Measurements from ENCODE around the gene NCOR2.

NCOR2 gene

DNA sequence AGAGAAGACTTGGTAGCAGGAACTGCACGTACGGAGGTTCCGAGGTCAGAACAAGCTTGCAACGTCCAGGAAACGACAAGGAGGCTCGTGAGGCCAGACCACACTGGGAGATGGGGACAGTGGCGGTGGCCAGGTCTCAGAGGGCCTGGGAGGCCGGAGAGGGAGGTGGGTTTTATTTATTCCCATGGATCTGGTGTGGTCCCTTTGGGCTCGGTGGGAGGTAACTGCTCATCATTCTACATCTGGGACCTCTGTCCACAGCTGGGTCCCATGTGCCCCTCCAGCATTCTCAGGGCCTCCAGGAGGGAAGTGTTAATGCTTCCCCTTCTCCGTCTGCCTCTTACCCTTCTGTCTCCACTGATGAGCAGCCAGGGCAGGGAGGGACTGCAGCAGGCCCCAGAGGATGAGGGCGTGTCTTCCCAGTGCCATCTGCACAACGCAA, 35.7 kb upstream of the NCOR2 start:
- peak; percentile 81 for DNase-seq
- TF ChIP-seq, protein P1, sequence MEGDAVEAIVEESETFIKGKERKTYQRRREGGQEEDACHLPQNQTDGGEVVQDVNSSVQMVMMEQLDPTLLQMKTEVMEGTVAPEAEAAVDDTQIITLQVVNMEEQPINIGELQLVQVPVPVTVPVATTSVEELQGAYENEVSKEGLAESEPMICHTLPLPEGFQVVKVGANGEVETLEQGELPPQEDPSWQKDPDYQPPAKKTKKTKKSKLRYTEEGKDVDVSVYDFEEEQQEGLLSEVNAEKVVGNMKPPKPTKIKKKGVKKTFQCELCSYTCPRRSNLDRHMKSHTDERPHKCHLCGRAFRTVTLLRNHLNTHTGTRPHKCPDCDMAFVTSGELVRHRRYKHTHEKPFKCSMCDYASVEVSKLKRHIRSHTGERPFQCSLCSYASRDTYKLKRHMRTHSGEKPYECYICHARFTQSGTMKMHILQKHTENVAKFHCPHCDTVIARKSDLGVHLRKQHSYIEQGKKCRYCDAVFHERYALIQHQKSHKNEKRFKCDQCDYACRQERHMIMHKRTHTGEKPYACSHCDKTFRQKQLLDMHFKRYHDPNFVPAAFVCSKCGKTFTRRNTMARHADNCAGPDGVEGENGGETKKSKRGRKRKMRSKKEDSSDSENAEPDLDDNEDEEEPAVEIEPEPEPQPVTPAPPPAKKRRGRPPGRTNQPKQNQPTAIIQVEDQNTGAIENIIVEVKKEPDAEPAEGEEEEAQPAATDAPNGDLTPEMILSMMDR (IDR thresholded peaks at IDR 0.05; ENCODE audit: low read depth, low read length), result no peak
- Histone ChIP-seq H3K36me3 (no peaks in the 10 kb centered on the region), H3K9me3 (0 out of 2 replicates have a peak, but pooled peaks cover 3% of the 10 kb centered on the region), H3K4me3 (ENCODE audit: low read depth, low read length) (no peak overlapping the region), H3K27me3 (no peaks in the 10 kb centered on the region), H3K4me1 (peaks cover 34% of the 10 kb centered on the region)

GRCh38 chr12:124601706-124602105, 34.3 kb upstream of the NCOR2 start:
- peaks cover 34% of the 10 kb centered on the region for H3K4me1 ChIP-seq
- H3K36me3 ChIP-seq, result no peaks in the 10 kb centered on the region
- no peak for DNase-seq
- H3K4me3 ChIP-seq (ENCODE audit: low read depth, low read length), result no peak overlapping the region
- 0 out of 2 replicates have a peak, but pooled peaks cover 3% of the 10 kb centered on the region for H3K9me3 ChIP-seq
- TF ChIP-seq, protein P1 (IDR thresholded peaks at IDR 0.05; ENCODE audit: low read depth, low read length), result no peak
- H3K27me3 ChIP-seq, result no peaks in the 10 kb centered on the region

DNA sequence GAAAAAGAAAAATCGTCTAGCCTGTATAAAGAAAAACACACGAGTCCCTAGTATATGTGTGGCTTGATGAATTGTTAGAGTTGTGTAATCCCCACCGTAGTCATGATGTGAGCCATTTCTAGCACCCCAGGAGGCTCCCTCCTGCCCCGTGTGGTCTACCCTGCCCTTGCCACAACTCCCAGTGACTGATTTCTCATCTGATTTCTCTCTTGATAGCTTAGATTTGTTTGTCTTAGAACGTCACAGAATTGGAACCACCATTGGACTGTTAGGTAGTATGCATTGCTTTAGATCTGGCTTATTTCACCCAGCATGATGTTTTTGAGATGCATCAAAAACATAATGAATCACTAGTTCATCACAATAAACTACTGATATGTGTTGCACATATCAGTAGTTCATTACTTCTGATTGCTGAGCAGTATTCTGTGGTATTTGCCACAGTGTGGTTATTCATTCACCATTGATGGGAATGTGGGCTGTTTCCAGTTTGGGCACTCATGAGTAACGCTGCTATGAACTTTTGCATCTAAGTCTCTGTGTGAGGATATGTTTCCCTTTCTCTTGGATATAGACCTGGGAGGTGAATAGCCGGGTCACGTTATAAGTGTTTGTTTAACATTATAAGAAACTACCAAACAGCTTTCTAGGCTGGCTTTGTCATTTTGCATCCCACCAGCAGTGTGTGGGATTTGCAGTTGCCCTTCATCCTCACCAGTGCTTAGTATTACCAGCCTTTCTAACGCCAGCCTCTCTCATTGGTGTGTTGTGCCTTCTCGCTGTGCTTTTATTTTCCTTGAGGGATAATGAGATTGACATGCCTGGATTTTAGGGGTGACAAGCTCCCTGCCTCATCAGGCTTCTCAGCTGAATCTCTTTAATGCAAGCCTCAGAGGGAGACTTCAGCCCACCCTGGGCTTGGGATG, 31.9 kb upstream of the NCOR2 start:
- TF ChIP-seq, protein P1 (IDR thresholded peaks at IDR 0.05; ENCODE audit: low read depth, low read length), result no peak
- Histone ChIP-seq H3K4me1 (peaks cover 17% of the 10 kb centered on the region), H3K27me3 (no peaks in the 10 kb centered on the region), H3K9me3 (no peaks in the 10 kb centered on the region), H3K36me3 (no peaks in the 10 kb centered on the region), H3K4me3 (ENCODE audit: low read depth, low read length) (no peak overlapping the region)
- DNase-seq, result no peak

DNA sequence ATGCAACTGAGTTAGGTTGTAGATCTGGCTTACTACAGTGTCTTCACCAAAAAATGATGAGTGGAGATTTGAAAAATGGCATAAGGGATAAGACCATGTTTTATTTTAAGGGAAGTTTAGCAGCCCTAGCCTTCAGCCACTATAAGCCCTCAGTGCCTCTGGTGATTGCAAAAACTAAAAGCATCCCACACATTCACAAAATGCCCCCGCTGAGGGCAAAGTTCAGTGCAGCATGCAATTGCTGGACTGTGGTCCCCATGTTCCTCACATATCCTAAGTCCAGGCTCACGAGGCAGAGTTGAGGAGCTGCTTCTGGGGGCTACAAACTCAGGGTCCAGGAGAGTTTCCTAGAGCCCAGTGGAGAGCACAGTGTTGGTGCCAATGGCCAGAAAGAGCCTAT, 29.6 kb upstream of the NCOR2 start:
- H3K4me3 ChIP-seq (ENCODE audit: low read depth, low read length), result no peak overlapping the region
- no peaks in the 10 kb centered on the region for H3K4me1 ChIP-seq
- H3K27me3 ChIP-seq, result no peaks in the 10 kb centered on the region
- TF ChIP-seq, protein P1 (IDR thresholded peaks at IDR 0.05; ENCODE audit: low read depth, low read length), result no peak
- H3K36me3 ChIP-seq, result no peaks in the 10 kb centered on the region
- no peaks in the 10 kb centered on the region for H3K9me3 ChIP-seq
- DNase-seq, result no peak

GRCh38 chr12:124595444-124595843, 28.0 kb upstream of the NCOR2 start:
- H3K4me1 ChIP-seq, result no peaks in the 10 kb centered on the region
- H3K4me3 ChIP-seq (ENCODE audit: low read depth, low read length), result no peak overlapping the region
- no peaks in the 10 kb centered on the region for H3K9me3 ChIP-seq
- H3K27me3 ChIP-seq, result no peaks in the 10 kb centered on the region
- no peak for DNase-seq
- TF ChIP-seq, protein P1 (IDR thresholded peaks at IDR 0.05; ENCODE audit: low read depth, low read length), result no peak
- no peaks in the 10 kb centered on the region for H3K36me3 ChIP-seq

- no peaks in the 10 kb centered on the region for H3K4me1 ChIP-seq
- H3K27me3 ChIP-seq, result no peaks in the 10 kb centered on the region
- TF ChIP-seq, protein P1 (IDR thresholded peaks at IDR 0.05; ENCODE audit: low read depth, low read length), result no peak
- no peak for DNase-seq
- no peaks in the 10 kb centered on the region for H3K36me3 ChIP-seq
- no peak overlapping the region for H3K4me3 ChIP-seq (ENCODE audit: low read depth, low read length)
- no peaks in the 10 kb centered on the region for H3K9me3 ChIP-seq
Observed at GRCh38 chr12:124594851-124595250, 27.4 kb upstream of the NCOR2 start.

Data from BE2C (cell line).